NK-92 (cell line): Measurements from ENCODE around the gene TJAP1.
"Not testable (repeated sequence)": the region's sequence is repeated elsewhere in the genome, so short reads cannot be mapped to it uniquely, and the experiment has no call there.

Experiments used
- DNase-seq: peaks from one replicate; lab custom pipeline; 2025; ENCODE audit not compliant: unreplicated experiment; lab: John Stamatoyannopoulos, UW

The TJAP1 gene

GRCh38 chr6:43524483-43524961 is 47.2 kb downstream of the TJAP1 start:
- no peak for DNase-seq

GRCh38 chr6:43532201-43532600 is 54.8 kb downstream of the TJAP1 start:
- no peak for DNase-seq

- not testable (repeated sequence) for DNase-seq
Measured at GRCh38 chr6:43538986-43539385, 61.6 kb downstream of the TJAP1 start.

GRCh38 chr6:43539409-43539808 is 62.0 kb downstream of the TJAP1 start:
- DNase-seq, result not testable (repeated sequence)

DNA sequence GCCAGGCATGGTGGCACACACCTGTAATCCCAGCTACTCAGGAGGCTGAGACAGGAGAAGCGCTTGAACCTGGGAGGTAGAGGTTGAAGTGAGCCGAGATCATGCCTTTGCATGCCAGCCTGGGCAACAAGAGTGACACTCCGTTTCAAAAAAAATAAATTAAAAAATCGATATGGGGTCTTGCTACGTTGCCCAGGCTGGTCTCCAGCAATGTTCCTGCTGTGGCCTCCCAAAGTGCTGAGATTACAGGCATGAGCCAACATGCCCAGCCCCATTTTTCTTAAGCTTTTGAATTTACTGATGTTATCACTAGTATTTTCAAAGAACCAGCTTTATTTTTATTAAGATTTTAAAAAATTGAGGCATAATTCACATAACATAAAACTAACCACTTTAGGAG is 63.1 kb downstream of the TJAP1 start:
- DNase-seq, result no peak

GRCh38 chr6:43541774-43542471 is 64.6 kb downstream of the TJAP1 start:
- DNase-seq, result no peak

GRCh38 chr6:43544461-43544860 is 67.1 kb downstream of the TJAP1 start:
- no peak for DNase-seq

GRCh38 chr6:43547222-43547621 is 69.9 kb downstream of the TJAP1 start:
- no peak for DNase-seq
